Measurements from ENCODE around the gene NADK2.
A peak's percentile ranks its signal among the peaks of the same experiment; 100 is the strongest.

The NADK2 gene

GRCh38 chr5:36238502-36239295 is 3.0 kb downstream of the NADK2 start:
- no peaks in the 10 kb centered on the region for H3K9me3 Mint-ChIP-seq
- H3K36me3 Mint-ChIP-seq (ENCODE audit: low read depth) = no peaks in the 10 kb centered on the region
- peaks cover 52% of the 10 kb centered on the region for H3K4me1 Mint-ChIP-seq
- peak overlapping the region in 2 of 3 experiments; percentile 48 to 93 for H3K27ac Mint-ChIP-seq
- no peak for TF ChIP-seq CTCF (IDR thresholded peaks at IDR 0.05; ENCODE audit: unreplicated experiment in 3 of 3)
- H3K27me3 Mint-ChIP-seq (ENCODE audit: low read depth) = no peaks in the 10 kb centered on the region
- H3K4me3 Mint-ChIP-seq = peak overlapping the region; percentile 68 to 94 (median 88)

- Mint-ChIP-seq H3K27ac (no peak overlapping the region), H3K27me3 (ENCODE audit: low read depth) (no peaks in the 10 kb centered on the region)
Measured at GRCh38 chr5:36237751-36238150, 4.0 kb downstream of the NADK2 start.

GRCh38 chr5:36236801-36237200 is 4.9 kb downstream of the NADK2 start:
- Mint-ChIP-seq H3K4me1 (peaks cover 41% of the 10 kb centered on the region), H3K4me3 (peak overlapping the region in 1 of 3 experiments; percentile 40)

More at GRCh38 chr5:36237751-36238150, 4.0 kb downstream of the NADK2 start:
- TF ChIP-seq CTCF (IDR thresholded peaks at IDR 0.05; ENCODE audit: unreplicated experiment in 3 of 3) = no peak
- H3K9me3 Mint-ChIP-seq = no peaks in the 10 kb centered on the region
- H3K4me3 Mint-ChIP-seq = peak overlapping the region in 2 of 3 experiments; percentile 39 to 42
- H3K4me1 Mint-ChIP-seq = peaks cover 48% of the 10 kb centered on the region
- H3K36me3 Mint-ChIP-seq (ENCODE audit: low read depth) = no peaks in the 10 kb centered on the region

GRCh38 chr5:36232533-36232932 is 9.2 kb downstream of the NADK2 start:
- H3K9me3 Mint-ChIP-seq = no peaks in the 10 kb centered on the region
- no peaks in the 10 kb centered on the region for H3K27me3 Mint-ChIP-seq (ENCODE audit: low read depth)
- no peaks in the 10 kb centered on the region for H3K36me3 Mint-ChIP-seq (ENCODE audit: low read depth)
- no peak for TF ChIP-seq CTCF (IDR thresholded peaks at IDR 0.05; ENCODE audit: unreplicated experiment in 3 of 3)
- no peak overlapping the region for H3K4me3 Mint-ChIP-seq
- no peak overlapping the region for H3K27ac Mint-ChIP-seq
- H3K4me1 Mint-ChIP-seq = peaks cover 31% of the 10 kb centered on the region

More at GRCh38 chr5:36236801-36237200, 4.9 kb downstream of the NADK2 start:
- no peak for TF ChIP-seq CTCF (IDR thresholded peaks at IDR 0.05; ENCODE audit: unreplicated experiment in 3 of 3)
- Mint-ChIP-seq H3K36me3 (ENCODE audit: low read depth) (no peaks in the 10 kb centered on the region), H3K9me3 (no peaks in the 10 kb centered on the region), H3K27ac (peak overlapping the region in 1 of 3 experiments; percentile 62), H3K27me3 (ENCODE audit: low read depth) (no peaks in the 10 kb centered on the region)

- no peaks in the 10 kb centered on the region for H3K27me3 Mint-ChIP-seq (ENCODE audit: low read depth)
- H3K36me3 Mint-ChIP-seq (ENCODE audit: low read depth) = peaks cover 11% of the 10 kb centered on the region
- peaks cover 20% of the 10 kb centered on the region for H3K4me1 Mint-ChIP-seq
- peak overlapping the region in 2 of 3 experiments; percentile 11 to 20 for H3K27ac Mint-ChIP-seq
- H3K9me3 Mint-ChIP-seq = no peaks in the 10 kb centered on the region
- H3K4me3 Mint-ChIP-seq = no peak overlapping the region
- no peak for TF ChIP-seq CTCF (IDR thresholded peaks at IDR 0.05; ENCODE audit: unreplicated experiment in 3 of 3)
Measured at GRCh38 chr5:36230151-36230790, 11.5 kb downstream of the NADK2 start.
